GM03348 (cell line): ENCODE results near the gene IFRD2.
A peak's percentile ranks its signal among the peaks of the same experiment; 100 is the strongest.
"Not testable (repeated sequence)": the region's sequence is repeated elsewhere in the genome, so short reads cannot be mapped to it uniquely, and the experiment has no call there.

ENCODE experiments used
- DNase-seq: peaks from one replicate; pipeline ENCODE4 v3.0.0; 2012; ENCODE audit warnings: low spot score

IFRD2 gene

GRCh38 chr3:50268276-50268675 lies 24.0 kb downstream of the IFRD2 start:
- no peak for DNase-seq

- peak; percentile 79 for DNase-seq
Measured at GRCh38 chr3:50267280-50267913, 24.8 kb downstream of the IFRD2 start.

DNA sequence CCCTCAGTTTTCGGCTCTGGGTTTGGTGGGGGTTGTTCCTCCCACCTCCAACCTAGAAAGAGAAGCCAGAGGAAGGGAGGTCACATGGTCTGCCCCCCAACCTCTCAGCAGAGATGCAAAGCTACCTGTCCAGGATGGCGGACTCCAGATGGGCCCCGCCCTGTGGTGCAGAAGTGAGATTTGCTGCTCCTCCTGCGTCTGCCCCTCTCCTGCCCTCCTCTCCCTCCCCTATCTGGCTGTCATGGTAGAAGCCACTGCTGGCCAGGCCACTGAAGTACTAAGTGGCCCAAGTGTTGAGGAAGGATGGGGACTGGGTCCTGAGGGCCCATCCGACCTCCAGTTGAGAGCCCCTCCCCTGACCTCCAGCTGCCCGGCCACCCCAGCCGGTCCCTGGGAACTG lies 25.4 kb downstream of the IFRD2 start:
- no peak for DNase-seq

DNA sequence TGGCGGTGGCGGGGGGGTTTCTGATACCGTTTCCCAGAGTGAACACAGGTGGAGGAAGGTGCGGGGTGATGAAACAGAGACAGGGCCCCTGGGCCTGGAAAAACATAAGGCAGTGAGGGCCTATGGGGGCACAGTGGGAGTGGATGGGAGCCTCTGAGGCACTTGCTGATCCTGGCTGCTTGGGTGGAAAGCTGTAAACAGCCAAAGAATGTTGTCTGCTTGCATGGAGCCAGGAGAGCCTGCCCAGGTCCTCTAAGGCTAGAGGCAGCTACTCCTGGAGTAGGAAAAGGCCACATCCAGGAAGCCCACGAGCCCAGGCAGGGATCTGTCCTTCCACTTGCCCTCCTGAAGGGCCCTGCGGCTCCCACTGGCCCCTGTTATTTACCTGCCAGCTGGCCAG lies 26.2 kb downstream of the IFRD2 start:
- DNase-seq, result no peak

DNA sequence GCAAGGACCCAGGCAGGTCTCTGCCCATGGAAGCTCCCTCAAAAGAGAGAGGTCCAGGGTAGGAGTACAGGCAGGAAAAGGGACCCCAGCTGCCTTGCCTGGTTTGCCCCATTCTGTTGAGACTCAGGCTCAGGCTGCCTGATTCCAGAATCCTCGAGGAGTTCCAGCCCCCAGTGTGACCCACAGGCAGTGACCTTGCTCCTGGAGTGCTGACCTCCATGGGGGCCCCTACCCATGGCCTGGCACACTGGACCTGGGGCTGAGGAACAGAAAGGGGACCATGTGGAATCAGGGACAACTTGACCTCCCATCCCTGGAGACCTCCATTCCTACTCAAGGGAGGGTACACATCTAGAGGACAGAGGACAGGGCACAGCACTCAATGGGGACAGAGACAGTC lies 26.7 kb downstream of the IFRD2 start:
- DNase-seq, result no peak

- no peak for DNase-seq
Measured at GRCh38 chr3:50264964-50265485, 27.2 kb downstream of the IFRD2 start.

DNA sequence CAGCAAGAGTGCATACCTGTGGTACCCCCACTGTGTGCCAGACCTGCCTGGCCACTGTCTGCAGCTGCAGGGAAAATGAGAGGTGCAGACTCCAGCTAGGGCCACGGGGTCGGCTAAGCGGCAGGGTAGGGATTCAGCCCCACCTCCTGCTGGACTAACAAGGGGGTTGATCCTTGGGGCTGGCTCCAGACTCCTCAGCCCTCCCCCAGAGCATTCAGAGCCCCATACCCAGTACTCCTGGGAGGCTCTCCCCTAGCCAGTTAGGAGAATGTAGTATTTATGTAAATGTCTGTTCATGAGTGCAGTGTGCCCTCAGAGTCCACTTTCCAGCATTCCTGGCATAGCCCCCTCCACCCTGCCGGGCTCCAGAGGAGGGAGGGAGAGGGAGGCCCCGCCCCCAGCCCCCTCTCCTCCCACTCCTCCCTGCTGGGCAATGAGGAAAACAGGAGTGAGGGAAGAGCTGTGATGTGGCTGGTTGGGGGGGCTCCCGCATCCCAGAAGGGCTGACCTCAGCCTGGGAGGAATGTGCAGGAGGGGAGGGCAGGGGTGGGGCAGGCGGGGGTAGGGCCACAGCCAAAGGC lies 27.8 kb downstream of the IFRD2 start:
- peak; percentile 94 for DNase-seq

- DNase-seq, result no peak
Measured at GRCh38 chr3:50263478-50264382, 28.5 kb downstream of the IFRD2 start.

- DNase-seq, result no peak
Measured at GRCh38 chr3:50262778-50263177, 29.5 kb downstream of the IFRD2 start.

DNA sequence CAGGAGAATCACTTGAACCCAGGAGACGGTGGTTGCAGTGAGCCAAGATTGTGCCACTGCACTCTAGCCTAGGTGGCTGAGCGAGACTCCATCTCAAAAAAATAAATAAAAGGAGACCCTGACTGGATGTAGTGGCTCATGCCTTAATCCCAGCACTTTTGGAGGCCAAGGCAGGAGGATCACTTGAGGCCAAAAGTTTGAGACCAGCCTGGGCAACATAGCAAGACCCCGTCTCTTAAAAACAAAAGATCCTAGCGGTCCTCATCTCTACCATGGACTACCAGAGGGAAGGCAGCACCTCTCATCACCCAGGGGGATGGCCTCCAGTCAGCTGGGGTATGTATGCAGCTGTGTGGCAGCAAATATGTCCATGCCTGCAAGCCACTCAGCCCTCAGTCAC lies 30.0 kb downstream of the IFRD2 start:
- DNase-seq, result not testable (repeated sequence)

DNA sequence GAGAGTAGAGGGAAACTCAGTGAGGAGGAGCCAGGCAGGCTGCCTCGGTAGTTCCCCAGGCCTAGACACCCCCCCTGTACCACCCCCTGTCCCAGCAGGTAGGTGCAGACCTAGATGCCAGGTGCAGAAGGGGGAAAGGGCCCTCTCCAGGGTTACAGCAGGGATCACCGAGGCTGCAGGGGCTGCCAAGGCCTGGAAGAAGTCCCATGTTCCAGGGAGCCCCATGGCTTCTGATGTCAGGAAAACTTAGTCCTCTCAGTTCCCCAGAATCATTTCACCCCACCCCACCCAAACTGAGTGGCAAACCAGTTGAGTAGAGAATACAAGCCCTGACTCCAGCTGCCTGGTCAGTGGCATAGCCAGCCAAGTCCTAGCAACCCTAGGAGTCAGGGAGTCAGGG lies 30.7 kb downstream of the IFRD2 start:
- DNase-seq, result no peak

DNA sequence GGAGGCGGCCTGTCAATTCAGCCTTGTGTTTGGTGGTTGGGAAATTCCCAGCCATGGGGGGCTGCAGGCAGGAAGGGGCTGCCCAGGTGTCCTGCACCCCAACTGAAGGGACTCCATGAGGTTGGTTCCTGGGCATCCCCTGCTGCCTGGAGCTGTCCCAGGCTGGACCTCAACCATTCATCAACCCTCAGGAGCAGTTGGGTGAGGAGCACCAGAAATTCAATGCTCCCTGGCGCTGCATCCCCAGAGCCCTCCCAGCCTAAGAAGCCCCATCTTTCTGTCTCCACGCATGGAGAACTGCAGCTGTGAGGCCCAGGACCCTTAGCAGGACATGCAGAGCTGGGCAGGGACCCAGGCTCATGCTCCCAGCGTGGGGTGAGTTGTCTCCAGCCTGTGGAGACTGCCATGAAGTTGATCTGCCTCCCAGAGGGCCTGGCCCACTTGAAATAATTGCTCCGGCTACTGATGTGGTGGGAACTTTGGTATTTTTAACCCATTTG lies 31.2 kb downstream of the IFRD2 start:
- no peak for DNase-seq

DNA sequence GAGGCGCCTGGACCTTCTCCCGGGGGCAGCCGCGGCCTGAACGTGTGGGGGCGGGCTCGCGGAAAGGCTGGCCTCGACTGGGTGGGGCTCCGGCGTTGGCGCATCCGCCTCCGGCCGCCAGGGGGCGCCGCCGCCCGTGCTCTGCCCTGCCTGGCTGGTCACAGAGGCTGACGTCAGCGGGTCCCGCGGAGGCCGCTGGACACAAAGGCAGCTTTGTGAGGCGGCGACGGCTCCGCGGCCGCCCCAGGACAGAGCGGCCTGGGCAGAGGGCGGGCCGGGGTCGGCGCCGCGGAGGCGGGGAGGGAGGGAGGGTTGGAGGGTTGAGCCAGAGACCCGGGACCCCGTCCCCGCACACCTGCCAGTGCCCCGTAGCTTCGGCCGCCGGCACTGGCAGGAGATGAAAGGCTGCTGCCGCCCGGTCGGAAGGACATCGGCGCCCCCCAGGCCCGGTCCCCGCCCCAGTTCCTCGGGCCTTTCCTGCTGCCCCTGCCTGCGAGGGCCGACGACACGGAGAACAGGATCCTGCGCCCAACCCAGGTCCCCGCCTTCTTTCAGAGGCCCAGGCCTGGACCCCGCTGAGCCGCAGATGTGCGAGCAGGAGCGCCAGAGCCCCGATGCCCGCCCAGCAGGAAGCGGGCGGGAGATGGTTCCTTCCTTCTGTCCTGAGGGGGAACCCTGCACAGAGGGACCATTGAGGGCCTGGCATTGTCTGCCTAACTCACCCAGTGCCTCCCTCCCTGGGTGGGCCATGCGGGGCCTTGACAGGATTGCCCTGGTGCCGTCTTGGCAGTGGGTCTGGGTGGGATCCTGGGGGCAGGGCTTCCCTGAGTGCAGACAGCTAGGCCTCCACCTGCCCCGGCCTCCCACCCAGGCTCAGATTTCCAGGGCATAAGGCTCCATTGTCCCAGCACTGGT lies 31.9 kb downstream of the IFRD2 start:
- peak; percentile 97 for DNase-seq

- no peak for DNase-seq
Measured at GRCh38 chr3:50259432-50260026, 32.7 kb downstream of the IFRD2 start.

GRCh38 chr3:50258979-50259378 lies 33.2 kb downstream of the IFRD2 start:
- no peak for DNase-seq

DNA sequence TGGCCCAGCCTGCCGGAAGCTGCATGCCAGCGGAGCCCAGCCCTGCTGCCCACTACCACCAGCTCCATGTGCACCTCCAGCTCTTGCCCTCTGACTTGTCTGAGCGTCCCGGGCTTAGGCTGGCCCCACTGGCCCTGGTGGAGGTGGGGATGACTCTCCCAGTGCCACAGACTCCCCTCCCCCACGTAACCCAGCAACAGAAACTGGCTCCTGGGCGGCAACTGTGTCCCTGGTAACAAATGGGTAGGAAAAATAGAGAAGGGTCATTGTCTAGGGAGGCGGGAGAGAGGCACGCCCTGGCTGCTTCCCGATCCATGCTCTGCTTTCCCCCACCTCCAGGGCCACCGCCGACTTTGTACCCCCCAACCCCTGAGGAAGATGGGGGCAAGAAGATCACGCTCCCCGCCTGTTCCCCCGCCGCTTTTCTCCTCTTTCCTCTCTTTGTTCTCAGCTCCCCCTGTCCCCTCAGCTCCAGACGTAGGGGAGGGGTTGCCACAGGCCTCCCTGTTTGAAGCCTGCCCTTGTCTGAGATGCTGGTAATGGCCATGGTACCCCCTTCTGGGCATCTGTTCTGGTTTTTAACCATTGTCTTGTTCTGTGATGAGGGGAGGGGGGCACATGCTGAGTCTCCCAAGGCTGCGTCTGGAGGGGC lies 34.1 kb downstream of the IFRD2 start:
- DNase-seq, result no peak

GRCh38 chr3:50256978-50257890 lies 35.0 kb downstream of the IFRD2 start:
- DNase-seq, result no peak

- DNase-seq, result no peak
Measured at GRCh38 chr3:50255251-50255615, 37.0 kb downstream of the IFRD2 start.

- DNase-seq, result no peak
Measured at GRCh38 chr3:50254577-50255250, 37.5 kb downstream of the IFRD2 start.
